Astrocyte (in vitro differentiated cells and primary cell): Measurements from ENCODE around the gene KCNK13. TPM values are rescaled to one million over a fixed set of nuclear protein-coding genes. Genes with fewer than 3 reads are reported as not detected.

Experiments used
- DNase-seq: peaks from one replicate; pipeline ENCODE4 v3.0.0-alpha.2; 2010; ENCODE audit warnings: low read depth
- FAIRE-seq: peaks from 2 replicates; lab custom pipeline; 2011; peaks lifted over from hg19 to GRCh38; lab: Jason Lieb, UNC
- H2AFZ ChIP-seq: 2 replicates; pipeline ENCODE4 v1.6.0; 2012; ENCODE audit warnings: low read depth, low read length, inconsistent platforms
- H3K27ac ChIP-seq: 2 replicates; pipeline ENCODE4 v1.5.1; 2011; ENCODE audit warnings: low read depth, low read length, inconsistent platforms
- H3K27me3 ChIP-seq: 2 replicates; pipeline ENCODE4 v1.6.0; 2011; ENCODE audit warnings: low read length, inconsistent platforms; ENCODE audit not compliant: insufficient read depth
- H3K36me3 ChIP-seq: 2 replicates; pipeline ENCODE4 v1.5.1; 2011; ENCODE audit warnings: low read length, inconsistent platforms; ENCODE audit not compliant: insufficient read depth
- H3K4me1 ChIP-seq: 2 replicates; pipeline ENCODE4 v1.5.1; 2011; ENCODE audit warnings: low read length, inconsistent platforms; ENCODE audit not compliant: insufficient read depth
- H3K4me2 ChIP-seq: 2 replicates; pipeline ENCODE4 v1.6.0; 2012; ENCODE audit warnings: low read length, inconsistent platforms
- H3K4me3 ChIP-seq: 2 replicates; pipeline ENCODE4 v1.5.1; 2011; ENCODE audit warnings: low read depth, mild to moderate bottlenecking, low read length, inconsistent platforms; ENCODE audit not compliant: insufficient read depth
- H3K79me2 ChIP-seq: 2 replicates; pipeline ENCODE4 v1.6.0; 2012; ENCODE audit warnings: mild to moderate bottlenecking, low read length, inconsistent platforms; ENCODE audit not compliant: insufficient read depth
- H3K9ac ChIP-seq: 2 replicates; pipeline ENCODE4 v1.6.0; 2012; ENCODE audit warnings: mild to moderate bottlenecking, low read length, inconsistent platforms
- H3K9me3 ChIP-seq: 2 replicates; pipeline ENCODE4 v1.5.1; 2012; ENCODE audit warnings: low read depth, mild to moderate bottlenecking, low read length, inconsistent platforms; ENCODE audit not compliant: insufficient read depth
- H4K20me1 ChIP-seq: 2 replicates; pipeline ENCODE4 v1.6.0; 2012; ENCODE audit warnings: low read length, inconsistent platforms; ENCODE audit not compliant: insufficient read depth
- H3K27ac Mint-ChIP-seq: one replicate; pipeline ENCODE4 v1.8.0; 2021; ENCODE audit warnings: mild to moderate bottlenecking, mixed read lengths; ENCODE audit not compliant: unreplicated experiment
- H3K27me3 Mint-ChIP-seq: one replicate; pipeline ENCODE4 v1.8.0; 2021; ENCODE audit warnings: low read depth, mixed read lengths; ENCODE audit not compliant: unreplicated experiment
- H3K36me3 Mint-ChIP-seq: one replicate; pipeline ENCODE4 v1.8.0; 2021; ENCODE audit warnings: low read depth, mixed read lengths; ENCODE audit not compliant: unreplicated experiment
- H3K4me1 Mint-ChIP-seq: one replicate; pipeline ENCODE4 v1.8.0; 2021; ENCODE audit warnings: low read depth, mixed read lengths; ENCODE audit not compliant: unreplicated experiment
- H3K4me3 Mint-ChIP-seq: one replicate; pipeline ENCODE4 v1.8.0; 2021; ENCODE audit warnings: mild to moderate bottlenecking, moderate library complexity, mixed read lengths; ENCODE audit not compliant: unreplicated experiment
- H3K9me3 Mint-ChIP-seq: one replicate; pipeline ENCODE4 v1.8.0; 2021; ENCODE audit warnings: mild to moderate bottlenecking, mixed read lengths; ENCODE audit not compliant: unreplicated experiment
- CTCF ChIP-seq: IDR thresholded peaks from 2 replicates; pipeline ENCODE4 v1.5.1; 2011; ENCODE audit warnings: low read depth, mild to moderate bottlenecking, inconsistent platforms, low read length, moderate library complexity; ENCODE audit not compliant: insufficient read depth
- EZH2 ChIP-seq: IDR thresholded peaks from 2 replicates; pipeline ENCODE4 v1.6.1; 2012; ENCODE audit warnings: mild to moderate bottlenecking, low read length, inconsistent platforms; ENCODE audit not compliant: insufficient read depth
- total RNA-seq: library from RNA; stranded (reverse); gene quantifications from 2 replicates; pipeline ENCODE4 v1.2.1, GENCODE V29; 2021

KCNK13 gene
- total RNA-seq, 1 donor from 2014 or later = 0.09 TPM

DNA sequence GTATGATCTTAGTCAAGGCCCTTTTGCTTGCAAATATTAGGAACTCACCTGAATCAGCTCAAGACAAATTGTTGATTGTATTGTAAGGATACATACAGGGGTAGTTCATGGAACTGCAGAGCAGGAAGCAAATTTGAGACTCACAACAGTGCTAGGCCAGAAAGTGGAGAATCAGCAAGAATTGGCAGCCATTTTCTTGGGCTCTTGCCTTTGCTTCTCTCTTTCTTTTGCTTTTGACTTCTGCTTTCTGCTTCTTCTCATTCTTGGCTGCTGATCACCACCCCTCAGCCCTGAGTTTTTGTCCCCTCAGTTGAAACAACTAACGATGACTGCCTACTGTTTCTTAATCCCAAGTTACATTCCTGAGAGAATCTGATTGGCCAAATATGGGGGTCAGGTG is 34.8 kb downstream of the KCNK13 start:
- H3K9ac ChIP-seq = no peak overlapping the region
- H3K27me3 ChIP-seq = peaks cover 2% of the 10 kb centered on the region
- H3K4me3 ChIP-seq = no peak overlapping the region
- Mint-ChIP-seq H3K27ac (no peak overlapping the region), H3K4me3 (no peak overlapping the region), H3K27me3 (no peaks in the 10 kb centered on the region), H3K4me1 (peaks cover 4% of the 10 kb centered on the region), H3K9me3 (no peaks in the 10 kb centered on the region), H3K36me3 (no peaks in the 10 kb centered on the region)
- no peak overlapping the region for H3K27ac ChIP-seq
- peaks cover 3% of the 10 kb centered on the region for H3K4me1 ChIP-seq
- H3K9me3 ChIP-seq = no peaks in the 10 kb centered on the region
- FAIRE-seq (no peak), DNase-seq (no peak)
- no peaks in the 10 kb centered on the region for H3K79me2 ChIP-seq
- no peaks in the 10 kb centered on the region for H3K36me3 ChIP-seq
- no peak overlapping the region for H3K4me2 ChIP-seq
- TF ChIP-seq EZH2 = no peak
- no peaks in the 10 kb centered on the region for H4K20me1 ChIP-seq
- no peak overlapping the region for H2AFZ ChIP-seq

DNA sequence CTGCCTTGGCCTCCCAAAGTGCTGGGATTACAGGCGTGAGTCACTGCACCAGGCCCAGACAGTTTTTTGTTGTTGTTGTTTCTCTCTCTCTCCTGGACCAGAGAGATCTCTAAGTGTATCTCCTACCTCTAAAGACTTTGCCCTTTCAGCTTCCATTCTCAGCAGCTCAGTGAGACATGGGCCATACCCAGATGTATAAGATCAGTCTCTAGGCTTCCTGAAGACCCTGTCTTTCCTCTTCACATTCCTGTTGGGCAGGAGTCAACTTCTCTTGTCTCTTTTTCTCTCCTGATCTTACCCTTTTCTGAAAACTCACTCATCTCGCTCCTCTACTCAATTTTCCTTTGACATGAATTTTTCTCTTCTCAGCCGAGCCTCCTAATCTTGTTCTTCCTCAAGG is 42.0 kb downstream of the KCNK13 start:
- TF ChIP-seq CTCF (no peak), EZH2 (no peak)
- no peak for DNase-seq
- Histone ChIP-seq H3K79me2 (no peaks in the 10 kb centered on the region), H3K4me2 (no peak overlapping the region), H3K4me3 (no peak overlapping the region), H3K27me3 (peaks cover 2% of the 10 kb centered on the region), H4K20me1 (no peaks in the 10 kb centered on the region), H3K9ac (no peak overlapping the region), H3K9me3 (no peaks in the 10 kb centered on the region), H3K27ac (no peak overlapping the region), H3K4me1 (no peaks in the 10 kb centered on the region), H3K36me3 (no peaks in the 10 kb centered on the region), H2AFZ (no peak overlapping the region)
- Mint-ChIP-seq H3K9me3 (no peaks in the 10 kb centered on the region), H3K36me3 (peaks cover 1% of the 10 kb centered on the region), H3K4me1 (peaks cover 3% of the 10 kb centered on the region), H3K27ac (no peak overlapping the region), H3K4me3 (no peak overlapping the region), H3K27me3 (peaks cover 2% of the 10 kb centered on the region)
- no peak for FAIRE-seq

DNA sequence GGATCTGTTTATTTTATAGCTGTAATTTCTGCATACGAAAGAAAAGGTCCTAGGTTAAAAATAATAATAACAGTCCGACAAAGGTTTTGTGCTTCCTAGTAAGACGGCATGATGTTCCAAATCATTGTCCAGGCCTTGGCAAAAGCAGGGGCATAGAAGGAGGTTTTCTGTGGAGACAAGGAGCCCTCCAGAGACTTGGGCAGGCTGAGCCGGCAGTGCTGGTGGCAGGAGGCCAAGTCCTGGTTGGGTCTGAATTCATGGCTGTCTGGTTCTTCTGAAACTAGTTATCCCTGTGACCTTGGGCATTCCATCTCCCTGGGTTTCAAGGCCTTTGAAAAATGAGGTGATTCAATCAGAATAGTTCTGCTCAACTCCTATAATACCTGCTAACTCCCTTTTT is 44.0 kb downstream of the KCNK13 start:
- FAIRE-seq (no peak), DNase-seq (no peak)
- Mint-ChIP-seq H3K27ac (no peak overlapping the region), H3K27me3 (peaks cover 2% of the 10 kb centered on the region), H3K36me3 (peaks cover 1% of the 10 kb centered on the region), H3K9me3 (no peaks in the 10 kb centered on the region), H3K4me3 (no peak overlapping the region), H3K4me1 (peaks cover 3% of the 10 kb centered on the region)
- H3K79me2 ChIP-seq = no peaks in the 10 kb centered on the region
- peaks cover 2% of the 10 kb centered on the region for H3K27me3 ChIP-seq
- no peaks in the 10 kb centered on the region for H3K9me3 ChIP-seq
- no peak overlapping the region for H3K27ac ChIP-seq
- no peak overlapping the region for H3K4me2 ChIP-seq
- no peaks in the 10 kb centered on the region for H4K20me1 ChIP-seq
- H3K36me3 ChIP-seq = no peaks in the 10 kb centered on the region
- H3K4me3 ChIP-seq = no peak overlapping the region
- no peak overlapping the region for H3K9ac ChIP-seq
- H2AFZ ChIP-seq = no peak overlapping the region
- TF ChIP-seq CTCF (no peak), EZH2 (no peak)
- H3K4me1 ChIP-seq = no peaks in the 10 kb centered on the region
